Keratinocyte (primary cell): ENCODE data around the gene TAS2R8.

Experiments used
- CTCF ChIP-seq, 3 experiments: IDR thresholded peaks in 1 of 3; conservative IDR thresholded peaks in 1 of 3; optimal IDR thresholded peaks in 1 of 3; 2 replicates in 2 of 3; 3 replicates in 1 of 3; pipeline versions ENCODE3 to v1.5.1; 2011; ENCODE audit warnings: low read length in 3 of 3, mild to moderate bottlenecking in 3 of 3, moderate library complexity in 2 of 3, control low read depth in 1 of 3, inconsistent platforms in 1 of 3; ENCODE audit not compliant: insufficient read depth in 2 of 3; ENCODE audit errors: extremely low read depth in 1 of 3
- EZH2 ChIP-seq: IDR thresholded peaks from one replicate; pipeline ENCODE4 v1.6.1; 2012; ENCODE audit warnings: inconsistent platforms, mild to moderate bottlenecking, low read length, moderate library complexity

- TF ChIP-seq CTCF (optimal IDR thresholded peaks at IDR 0.05 in 1 of 3, IDR thresholded peaks at IDR 0.05 in 1 of 3, conservative IDR thresholded peaks at IDR 0.05 in 1 of 3; ENCODE audit: extremely low read depth in 1 of 3, insufficient read depth in 2 of 3, low read length in 3 of 3) (no peak), EZH2 (no peak)
These were observed 22.9 kb upstream of the TAS2R8 start for GRCh38 chr12:10829994-10830393.
